Prostate gland (tissue), 2 donors: ENCODE data around the gene GTPBP10. TPM values are rescaled to one million over a fixed set of nuclear protein-coding genes. Genes with fewer than 3 reads are reported as not detected.

Experiments used
- total RNA-seq, 2 donors: library from RNA; depleted of rRNA; stranded (reverse); fragments of >200 nt; gene quantifications; one replicate each; pipeline ENCODE4 v1.1.0, GENCODE V29; 2016

Gene GTPBP10
- total RNA-seq, 2 donors from 2014 or later, result 16.2 to 20.4 TPM

Other genes with a start within 250 kb of the GTPBP10 start
- gene STEAP1, start 192.2 kb upstream of the GTPBP10 start, total RNA-seq, result 100 to 1,000 TPM in 1 of 2 donors, 10 to 100 TPM in 1; 67.3 to 230 TPM
- gene STEAP2, start 135.0 kb upstream of the GTPBP10 start, total RNA-seq, result 100 to 1,000 TPM; 167 to 555 TPM
- gene CFAP69, start 101.5 kb upstream of the GTPBP10 start, total RNA-seq, result 10 to 100 TPM; 27.4 to 50.6 TPM
- not detected for gene FAM237B, start 25.4 kb upstream of the GTPBP10 start, total RNA-seq
- gene CLDN12, start 56.7 kb downstream of the GTPBP10 start, total RNA-seq, result 10 to 100 TPM; 33.1 to 43.9 TPM
- not detected for gene PTTG1IP2, start 122.9 kb downstream of the GTPBP10 start, total RNA-seq
- 10 to 100 TPM; 13.7 to 20.7 TPM for gene CDK14, start 249.6 kb downstream of the GTPBP10 start, total RNA-seq